NK-92 (cell line): ENCODE data around the gene TMED7.
A peak's percentile ranks its signal among the peaks of the same experiment; 100 is the strongest.
"Not testable (repeated sequence)": the region's sequence is repeated elsewhere in the genome, so short reads cannot be mapped to it uniquely, and the experiment has no call there.

Source experiments
- DNase-seq: peaks from one replicate; lab custom pipeline; 2025; ENCODE audit not compliant: unreplicated experiment; lab: John Stamatoyannopoulos, UW

The TMED7 gene

DNA sequence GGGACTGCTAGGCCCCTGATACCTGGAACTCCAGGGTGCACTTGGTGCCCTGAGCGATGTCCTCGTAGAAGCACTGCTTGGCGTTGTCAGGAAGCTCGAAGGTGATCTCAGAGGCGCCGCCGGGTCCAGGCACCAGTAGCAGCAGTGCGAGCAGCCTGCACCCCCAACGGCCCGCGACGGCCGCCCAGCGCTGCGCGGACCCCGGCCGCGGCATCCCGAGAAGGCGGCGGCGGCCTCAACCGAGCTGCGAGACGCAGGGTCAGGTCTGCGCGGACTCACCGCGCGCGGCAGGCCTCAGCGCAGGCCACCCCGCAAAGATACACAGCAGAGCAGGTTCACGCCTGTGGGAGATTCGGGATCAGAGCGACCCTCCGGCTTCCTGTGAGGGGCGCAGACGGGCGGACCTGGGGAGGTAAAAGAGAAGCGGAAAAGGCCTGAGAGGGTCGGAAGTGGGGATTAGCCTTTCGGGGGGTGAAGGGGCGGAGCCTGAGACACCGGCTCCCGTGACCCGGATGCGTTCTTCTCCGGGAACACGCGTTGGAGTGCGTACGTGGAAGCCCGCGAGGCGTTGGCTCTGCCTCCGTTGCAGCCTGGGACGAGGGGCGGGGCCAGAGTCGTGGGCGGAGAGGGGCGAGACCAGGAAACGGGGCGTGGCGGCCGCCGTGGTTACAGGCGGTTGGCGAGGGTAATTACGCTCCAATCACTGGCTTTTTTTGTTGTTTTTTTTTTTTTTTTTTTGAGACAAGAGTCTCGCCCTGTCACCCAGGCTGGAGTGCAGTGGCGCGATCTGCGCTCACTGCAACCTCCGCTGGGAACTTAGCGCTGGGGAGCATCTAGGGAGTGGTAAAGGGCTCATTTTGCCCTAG lies at the start of gene TMED7:
Gene TMED7 (minus strand): TSS at position 458 of the 866 bp plus-strand sequence. CDS start 244 bp downstream, at position 214.
- peak; percentile 95 for DNase-seq

DNA sequence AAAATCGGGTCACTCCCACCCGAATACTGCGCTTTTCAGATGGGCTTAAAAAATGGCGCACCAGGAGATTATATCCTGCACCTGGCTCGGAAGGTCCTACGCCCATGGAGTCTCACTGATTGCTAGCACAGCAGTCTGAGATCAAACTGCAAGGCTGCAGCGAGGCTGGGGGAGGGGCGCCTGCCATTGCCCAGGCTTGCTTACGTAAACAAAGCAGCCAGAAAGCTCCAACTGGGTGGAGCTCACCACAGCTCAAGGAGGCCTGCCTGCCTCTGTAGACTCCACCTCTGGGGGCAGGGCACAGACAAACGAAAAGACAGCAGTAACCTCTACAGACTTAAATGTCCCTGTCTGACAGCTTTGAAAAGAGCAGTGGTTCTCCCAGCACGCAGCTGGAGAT lies 48.9 kb upstream of the TMED7 start:
- DNase-seq = not testable (repeated sequence)

DNA sequence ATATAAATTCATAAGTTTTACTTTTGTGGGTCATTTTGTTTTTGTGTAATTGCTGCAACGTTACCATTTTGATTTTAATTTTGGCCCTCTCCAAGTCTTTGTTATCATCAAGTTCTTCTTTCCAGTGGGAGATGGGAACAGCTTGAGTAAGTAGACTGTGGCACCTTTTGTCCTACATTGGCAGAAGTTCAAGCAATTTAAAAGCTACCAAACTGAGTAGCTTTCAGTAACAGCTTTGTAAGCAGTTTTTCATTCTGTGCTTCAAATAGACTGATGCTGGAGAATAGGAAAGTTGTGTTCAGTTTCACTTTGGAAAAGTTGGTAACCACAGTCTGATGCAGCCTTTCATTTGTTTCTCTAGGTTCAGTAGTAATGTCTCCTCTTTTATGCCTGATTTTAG lies 47.8 kb upstream of the TMED7 start:
- DNase-seq = no peak

DNA sequence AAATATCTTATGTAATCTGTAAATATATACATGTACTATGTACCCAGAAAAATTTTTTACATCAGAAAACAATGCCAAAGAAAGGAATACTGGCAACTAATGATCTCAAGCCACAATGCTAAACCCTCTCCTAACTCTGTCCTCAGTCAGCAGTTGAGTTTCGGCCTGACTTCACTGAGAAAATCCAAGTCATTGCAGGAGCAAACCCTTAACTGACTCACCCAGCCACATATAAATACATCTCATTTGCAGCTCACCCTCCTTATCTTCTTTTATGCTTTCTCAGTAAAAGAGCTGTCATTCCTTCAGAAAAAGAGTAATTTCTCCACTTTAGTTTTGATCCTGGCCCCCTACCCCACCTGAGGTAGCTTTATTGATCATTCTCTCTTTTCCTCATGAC lies 46.1 kb upstream of the TMED7 start:
- no peak for DNase-seq

DNA sequence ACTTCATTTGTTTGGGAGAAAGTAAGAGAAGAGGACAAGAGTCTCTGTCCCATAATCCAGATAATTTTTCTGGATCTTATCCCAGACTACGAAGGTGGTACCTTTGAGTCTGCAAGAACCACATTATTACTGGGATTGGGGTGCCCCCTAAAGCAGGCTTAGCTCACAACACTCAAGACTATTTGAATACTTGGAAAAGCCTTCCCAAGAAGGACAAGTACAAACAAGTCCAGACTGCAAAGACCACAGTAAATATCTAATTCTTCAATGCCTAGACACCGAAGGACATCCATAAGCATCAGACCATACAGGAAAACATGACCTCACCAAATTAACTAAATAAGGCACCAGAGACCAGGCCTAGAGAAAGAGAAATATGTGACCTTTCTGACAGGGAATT lies 40.2 kb upstream of the TMED7 start:
- no peak for DNase-seq

DNA sequence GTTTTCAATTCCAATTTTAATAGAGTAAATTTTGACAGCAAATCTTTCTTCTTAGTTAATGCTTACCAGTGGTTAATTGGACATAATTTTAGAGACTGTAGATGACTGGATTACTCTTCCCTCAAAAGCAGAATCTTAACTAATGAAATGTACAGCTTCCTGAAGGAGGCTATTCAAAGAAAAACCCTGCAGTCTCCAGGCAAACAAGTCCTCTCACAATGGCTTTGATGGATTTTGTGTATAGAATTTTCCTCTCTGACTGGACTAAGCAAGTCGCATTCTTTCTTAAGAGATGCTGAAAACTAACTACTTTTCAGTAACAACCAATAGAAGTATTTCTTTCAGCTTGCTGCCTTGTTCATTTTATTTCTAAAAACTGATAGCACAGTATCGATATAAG lies 35.7 kb upstream of the TMED7 start:
- DNase-seq = no peak

- DNase-seq = no peak
These were observed 35.3 kb upstream of the TMED7 start for GRCh38 chr5:115661101-115661500.

DNA sequence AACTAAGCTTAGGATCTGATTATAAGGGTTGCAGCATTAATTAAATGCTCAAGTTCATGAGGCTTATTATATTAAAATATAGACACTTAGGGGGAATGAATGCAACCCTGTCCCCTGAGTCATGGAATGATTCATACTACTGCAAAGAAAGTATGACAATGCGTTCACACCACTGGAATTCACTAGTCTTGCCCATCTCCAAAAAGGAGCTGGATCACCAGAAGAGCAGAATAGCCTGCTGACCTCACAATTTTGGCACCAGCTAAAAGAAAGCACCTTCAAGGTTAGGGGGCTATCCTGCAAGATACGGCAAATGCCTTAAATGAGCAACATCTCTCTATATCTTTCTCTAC lies 32.0 kb upstream of the TMED7 start:
- DNase-seq = no peak

DNA sequence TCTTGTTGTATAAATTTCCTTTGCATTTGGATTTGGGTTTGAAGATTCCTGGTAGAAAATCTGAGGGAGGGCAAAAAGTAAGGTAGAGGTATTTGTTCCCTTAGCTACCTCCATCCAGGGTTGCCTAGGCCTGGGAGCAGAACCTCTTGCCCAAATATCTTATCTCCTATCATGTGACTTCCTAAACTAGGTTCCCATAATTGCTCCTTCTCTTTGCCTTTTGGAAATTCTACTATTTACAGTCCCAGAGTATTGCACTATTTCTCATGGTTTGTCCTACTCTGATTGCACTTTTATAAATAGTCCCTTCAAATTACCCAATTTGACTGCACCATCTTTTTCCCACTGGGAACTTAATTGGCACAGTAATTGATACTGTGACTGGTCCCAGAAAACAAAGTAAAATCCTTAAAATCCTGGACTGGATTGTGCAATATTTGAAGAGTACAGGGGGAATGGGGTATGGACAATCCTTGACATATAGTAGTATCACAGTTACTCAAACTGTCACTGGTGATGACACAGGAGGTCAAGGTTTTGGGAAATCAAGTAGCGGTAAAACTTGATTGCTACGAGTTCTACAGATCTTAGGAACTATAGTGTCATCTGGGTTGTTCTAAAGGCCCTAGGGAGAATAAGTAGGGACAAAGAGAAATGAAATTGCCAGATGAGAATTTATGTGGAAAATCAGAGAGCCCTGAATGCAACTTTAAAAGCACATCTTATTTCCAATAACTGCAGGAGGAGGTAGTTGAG lies 31.5 kb upstream of the TMED7 start:
- DNase-seq = no peak

DNA sequence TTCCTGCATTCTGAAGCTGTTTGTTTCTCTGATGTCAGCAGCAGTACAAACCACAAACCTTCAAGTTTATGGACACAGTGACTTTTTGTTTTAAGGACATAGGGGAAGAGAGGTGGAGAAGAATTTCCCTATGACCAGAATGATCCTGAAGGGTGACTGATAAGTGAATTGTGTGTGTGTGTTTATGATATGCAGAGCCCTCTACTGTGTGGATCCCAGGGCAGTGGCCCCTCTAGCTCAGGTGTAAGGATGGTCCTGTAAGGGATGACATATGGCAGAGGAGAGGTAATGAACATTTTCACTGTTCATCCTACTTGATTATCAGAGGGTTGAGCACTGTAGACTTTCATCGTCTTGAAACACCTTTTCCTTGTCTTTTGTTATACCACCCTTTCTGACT lies 30.6 kb upstream of the TMED7 start:
- DNase-seq = no peak

DNA sequence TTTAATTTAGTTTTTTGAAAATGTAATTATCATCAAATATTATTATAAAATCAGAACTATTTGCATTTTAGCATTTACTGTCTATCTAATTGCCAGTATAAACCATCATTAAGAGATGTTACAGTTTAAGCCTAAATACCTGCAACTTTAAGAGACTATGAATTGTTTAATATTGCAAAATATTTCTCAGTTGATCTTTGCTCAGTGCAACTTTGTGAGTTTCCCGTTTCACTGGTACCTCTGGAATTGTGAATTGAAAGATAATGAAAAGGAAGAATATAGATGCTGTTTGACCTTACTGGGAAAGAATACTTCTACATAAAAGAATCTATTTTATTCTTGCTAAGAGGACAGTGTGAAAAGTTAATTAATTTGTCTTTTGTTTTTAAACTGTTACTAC lies 30.2 kb upstream of the TMED7 start:
- DNase-seq = no peak

DNA sequence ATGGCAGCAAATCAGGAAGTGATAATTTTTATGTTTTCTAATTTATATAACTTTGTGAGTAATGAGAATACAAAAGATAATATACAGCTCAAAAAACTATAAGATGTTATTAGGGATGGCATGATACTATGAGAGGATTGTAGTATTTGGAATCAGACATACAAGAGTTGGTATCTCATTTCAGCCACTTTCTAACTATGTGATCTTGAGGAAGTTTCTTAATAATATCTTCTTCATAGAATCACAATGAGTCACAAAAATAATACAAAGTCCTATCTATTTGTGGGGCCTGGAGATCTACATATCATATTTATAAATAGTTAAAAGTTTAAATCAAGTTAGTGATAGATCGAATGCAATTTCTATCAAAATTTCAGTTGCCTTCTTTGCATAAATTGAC lies 23.7 kb upstream of the TMED7 start:
- no peak for DNase-seq

GRCh38 chr5:115648056-115648455 lies 22.2 kb upstream of the TMED7 start:
- DNase-seq = no peak

DNA sequence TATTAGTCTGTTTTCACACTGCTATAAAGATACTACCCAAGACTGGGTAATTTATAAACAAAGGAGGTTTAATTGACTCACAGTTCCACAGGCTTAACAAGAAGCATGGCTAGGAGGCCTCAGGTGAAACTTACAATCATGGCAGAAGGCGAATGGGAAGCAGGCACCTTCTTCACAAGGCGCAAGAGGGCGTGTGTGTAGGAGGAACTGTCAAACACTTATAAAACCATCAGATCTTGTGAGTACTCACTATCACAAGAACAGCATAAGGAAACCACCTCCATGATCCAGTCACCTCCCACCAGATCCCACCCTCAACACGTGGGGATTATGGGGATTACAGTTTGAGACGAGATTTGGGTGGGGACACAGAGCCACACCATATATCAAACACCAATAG lies 19.6 kb upstream of the TMED7 start:
- not testable (repeated sequence) for DNase-seq

- DNase-seq = no peak
These were observed 18.2 kb upstream of the TMED7 start for GRCh38 chr5:115644046-115644445.

DNA sequence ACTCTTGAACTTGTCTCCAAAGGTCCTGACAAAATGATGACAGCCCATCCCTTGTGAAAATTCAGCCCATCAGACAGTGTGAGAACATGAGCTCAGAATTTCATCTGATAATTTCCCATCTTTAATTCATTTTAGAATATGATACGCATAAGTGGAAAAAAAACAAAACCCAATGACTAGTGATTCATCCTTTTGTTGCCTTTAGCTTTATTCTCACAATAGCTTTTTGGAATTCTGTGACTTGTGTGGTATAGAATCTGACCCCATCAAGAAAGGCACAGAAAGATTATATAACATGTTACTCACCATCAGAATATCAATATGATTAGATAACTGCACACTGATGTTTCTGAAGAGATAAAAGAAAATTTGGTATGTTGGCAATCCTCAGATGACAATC lies 16.1 kb upstream of the TMED7 start:
- DNase-seq = no peak

GRCh38 chr5:115640274-115640673 lies 14.4 kb upstream of the TMED7 start:
- no peak for DNase-seq

DNA sequence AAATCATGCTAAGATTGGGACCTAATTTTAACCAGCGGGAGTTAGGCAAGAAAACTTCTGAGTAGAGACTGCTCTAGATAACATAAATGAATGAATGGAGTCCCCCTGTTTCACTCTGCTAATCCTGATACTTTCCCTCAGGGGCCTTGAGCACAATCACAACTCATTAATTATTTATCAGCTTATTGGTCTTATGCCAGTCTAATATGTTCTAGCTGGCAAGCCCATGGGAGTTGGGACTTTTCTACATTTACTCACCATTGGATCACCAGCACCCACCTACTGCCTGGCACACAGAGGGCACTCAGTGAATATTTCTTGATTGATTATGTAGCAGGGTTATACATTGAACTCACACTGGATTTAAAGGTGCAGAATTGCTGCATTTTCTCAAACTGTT lies 13.5 kb upstream of the TMED7 start:
- DNase-seq = no peak

DNA sequence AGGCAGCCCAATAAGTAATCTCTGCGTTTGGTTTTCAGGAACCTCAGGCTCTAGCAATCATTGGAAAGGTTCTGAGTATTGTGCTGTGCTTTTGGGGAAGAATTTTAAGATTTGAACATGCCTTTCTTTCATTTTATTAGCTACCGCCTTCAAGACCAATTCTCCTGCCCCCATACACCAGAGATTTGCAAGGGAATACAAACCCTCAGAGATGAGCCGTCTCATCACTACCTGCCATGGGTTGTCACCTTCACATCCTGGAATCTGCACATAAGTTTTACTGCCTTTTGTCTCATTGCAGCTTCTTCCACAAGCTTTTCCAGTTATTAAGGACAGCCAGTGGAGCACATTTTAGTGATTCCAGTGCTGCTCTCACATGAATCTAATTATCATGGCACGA lies 11.7 kb upstream of the TMED7 start:
- DNase-seq = no peak

DNA sequence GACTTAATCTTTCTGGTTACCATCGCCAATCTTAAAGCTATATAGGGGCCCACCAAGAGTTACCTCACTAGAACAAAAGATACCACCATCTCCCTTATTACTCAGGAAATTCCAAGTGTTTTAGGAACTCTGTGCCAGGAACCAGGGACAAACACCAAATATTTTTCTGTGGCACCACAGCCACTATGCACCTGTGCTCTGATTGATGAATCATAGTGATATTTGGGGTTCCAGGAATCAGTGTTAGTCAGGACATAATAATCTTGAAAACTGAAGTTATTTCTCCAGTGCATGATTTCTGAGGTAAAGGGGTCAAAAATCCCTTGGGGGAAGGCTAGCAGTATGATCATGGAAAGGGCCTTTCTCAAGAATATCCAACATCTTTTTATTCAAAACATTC lies 10.2 kb upstream of the TMED7 start:
- no peak for DNase-seq

- no peak for DNase-seq
These were observed 8.7 kb upstream of the TMED7 start for GRCh38 chr5:115634343-115635132.

GRCh38 chr5:115629903-115630302 lies 4.1 kb upstream of the TMED7 start:
- DNase-seq = no peak
